Thyroid gland (tissue), 4 donors: ENCODE results near the gene RFTN1. TPM values are rescaled to one million over a fixed set of nuclear protein-coding genes. Genes with fewer than 3 reads are reported as not detected.

Experiments used
- DNase-seq, 2 donors: peaks; one replicate each; pipeline ENCODE4 v3.0.0-alpha.2; 2019
- H3K27ac ChIP-seq, 3 donors: fragments of 200-600 bp; sonication (generic); 1 replicate in 2 of 3; 2 replicates in 1 of 3; pipeline ENCODE4 v1.5.1; 2016 to 2019; ENCODE audit warnings: mild to moderate bottlenecking in 1 of 3, moderate library complexity in 1 of 3
- H3K27me3 ChIP-seq: fragments of 200-600 bp; sonication (generic); one replicate; pipeline ENCODE4 v1.5.1; 2019
- H3K36me3 ChIP-seq, 2 donors: fragments of 200-600 bp; sonication (generic); one replicate each; pipeline ENCODE4 v1.5.1; 2016 to 2019
- H3K4me1 ChIP-seq, 2 donors: fragments of 200-600 bp; sonication (generic); one replicate each; pipeline ENCODE4 v1.5.1; 2017 to 2019
- H3K4me3 ChIP-seq, 3 donors: fragments of 200-600 bp; sonication (generic); replicated peaks in 1 of 3; 1 replicate in 2 of 3; 2 replicates in 1 of 3; pipeline ENCODE4 v1.5.1; 2016; ENCODE audit warnings: mild to moderate bottlenecking in 1 of 3
- H3K9me3 ChIP-seq: fragments of 200-600 bp; sonication (generic); one replicate; pipeline ENCODE4 v1.5.1; 2017
- POLR2A ChIP-seq, 2 donors: fragments of 450-650 bp; IDR thresholded peaks; one replicate each; pipeline ENCODE4 v1.6.1; 2017; ENCODE audit warnings: antibody characterized with exemption in 2 of 2, mild to moderate bottlenecking in 2 of 2, moderate library complexity in 1 of 2
- whole genome bisulfite sequencing, 2 donors: methylation state at CpG; one replicate each; pipeline ENCODE4 v1.1.5; 2017; 5-methylcytosine and 5-hydroxymethylcytosine counted together
- intact Hi-C: fragments of 100-400 bp; cut with DNase I; formaldehyde crosslinking; loops from one replicate; pipeline ENCODE4 v1.15.1; 2023
- total RNA-seq, 4 donors: library from RNA; depleted of rRNA; stranded (reverse); fragments of >200 nt; gene quantifications; one replicate each; pipeline ENCODE4 v1.2.3, GENCODE V29; 2016
- TF ChIP-seq, protein P1 (sequence below), 6 experiments: fragments of 200-600 bp in 3 of 6; fragments of 450-650 bp in 3 of 6; sonication (generic) in 3 of 6; IDR thresholded peaks; one replicate each; pipeline ENCODE4 v1.5.1; 2016 to 2019; ENCODE audit warnings: antibody characterized with exemption in 6 of 6, mild to moderate bottlenecking in 2 of 6, inconsistent platforms in 1 of 6, moderate library complexity in 1 of 6

Gene RFTN1
- total RNA-seq, 4 donors from 2014 or later = 110 to 239 (median 153) TPM

GRCh38 chr3:16374047-16374934 is 139.2 kb downstream of the RFTN1 start:
- peak; percentile 93 to 94 for DNase-seq
- intact Hi-C loops = no loop called here
- H3K9me3 ChIP-seq = no peaks in the 10 kb centered on the region
- peaks cover 2 to 5% of the 10 kb centered on the region in 2 donors for H3K36me3 ChIP-seq
- peaks cover 72 to 77% of the 10 kb centered on the region in 2 donors for H3K4me1 ChIP-seq
- peak overlapping the region; percentile 87 to 94 (median 92) for H3K27ac ChIP-seq
- WGBS, 2 donors = 29 to 50% methylated on average over 17 of the region's 17 CpGs
- peak in 1 of 2 donors; percentile 4 for TF ChIP-seq POLR2A (IDR thresholded peaks at IDR 0.05)
- TF ChIP-seq, protein P1, sequence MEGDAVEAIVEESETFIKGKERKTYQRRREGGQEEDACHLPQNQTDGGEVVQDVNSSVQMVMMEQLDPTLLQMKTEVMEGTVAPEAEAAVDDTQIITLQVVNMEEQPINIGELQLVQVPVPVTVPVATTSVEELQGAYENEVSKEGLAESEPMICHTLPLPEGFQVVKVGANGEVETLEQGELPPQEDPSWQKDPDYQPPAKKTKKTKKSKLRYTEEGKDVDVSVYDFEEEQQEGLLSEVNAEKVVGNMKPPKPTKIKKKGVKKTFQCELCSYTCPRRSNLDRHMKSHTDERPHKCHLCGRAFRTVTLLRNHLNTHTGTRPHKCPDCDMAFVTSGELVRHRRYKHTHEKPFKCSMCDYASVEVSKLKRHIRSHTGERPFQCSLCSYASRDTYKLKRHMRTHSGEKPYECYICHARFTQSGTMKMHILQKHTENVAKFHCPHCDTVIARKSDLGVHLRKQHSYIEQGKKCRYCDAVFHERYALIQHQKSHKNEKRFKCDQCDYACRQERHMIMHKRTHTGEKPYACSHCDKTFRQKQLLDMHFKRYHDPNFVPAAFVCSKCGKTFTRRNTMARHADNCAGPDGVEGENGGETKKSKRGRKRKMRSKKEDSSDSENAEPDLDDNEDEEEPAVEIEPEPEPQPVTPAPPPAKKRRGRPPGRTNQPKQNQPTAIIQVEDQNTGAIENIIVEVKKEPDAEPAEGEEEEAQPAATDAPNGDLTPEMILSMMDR (IDR thresholded peaks at IDR 0.05) = no peak
- no peak overlapping the region for H3K4me3 ChIP-seq
- no peaks in the 10 kb centered on the region for H3K27me3 ChIP-seq

GRCh38 chr3:16373341-16373946 is 140.1 kb downstream of the RFTN1 start:
- Histone ChIP-seq H3K36me3 (peaks cover 4 to 8% of the 10 kb centered on the region in 2 donors), H3K27me3 (no peaks in the 10 kb centered on the region), H3K4me3 (no peak overlapping the region), H3K4me1 (peaks cover 75 to 80% of the 10 kb centered on the region in 2 donors), H3K9me3 (no peaks in the 10 kb centered on the region), H3K27ac (peak overlapping the region; percentile 87 to 94 (median 92))
- no peak for DNase-seq
- no peak for TF ChIP-seq POLR2A (IDR thresholded peaks at IDR 0.05)
- TF ChIP-seq, protein P1 (IDR thresholded peaks at IDR 0.05) = no peak
- WGBS, 2 donors = 69 to 82% methylated on average over 3 of the region's 3 CpGs
- intact Hi-C loops = no loop called here

DNA sequence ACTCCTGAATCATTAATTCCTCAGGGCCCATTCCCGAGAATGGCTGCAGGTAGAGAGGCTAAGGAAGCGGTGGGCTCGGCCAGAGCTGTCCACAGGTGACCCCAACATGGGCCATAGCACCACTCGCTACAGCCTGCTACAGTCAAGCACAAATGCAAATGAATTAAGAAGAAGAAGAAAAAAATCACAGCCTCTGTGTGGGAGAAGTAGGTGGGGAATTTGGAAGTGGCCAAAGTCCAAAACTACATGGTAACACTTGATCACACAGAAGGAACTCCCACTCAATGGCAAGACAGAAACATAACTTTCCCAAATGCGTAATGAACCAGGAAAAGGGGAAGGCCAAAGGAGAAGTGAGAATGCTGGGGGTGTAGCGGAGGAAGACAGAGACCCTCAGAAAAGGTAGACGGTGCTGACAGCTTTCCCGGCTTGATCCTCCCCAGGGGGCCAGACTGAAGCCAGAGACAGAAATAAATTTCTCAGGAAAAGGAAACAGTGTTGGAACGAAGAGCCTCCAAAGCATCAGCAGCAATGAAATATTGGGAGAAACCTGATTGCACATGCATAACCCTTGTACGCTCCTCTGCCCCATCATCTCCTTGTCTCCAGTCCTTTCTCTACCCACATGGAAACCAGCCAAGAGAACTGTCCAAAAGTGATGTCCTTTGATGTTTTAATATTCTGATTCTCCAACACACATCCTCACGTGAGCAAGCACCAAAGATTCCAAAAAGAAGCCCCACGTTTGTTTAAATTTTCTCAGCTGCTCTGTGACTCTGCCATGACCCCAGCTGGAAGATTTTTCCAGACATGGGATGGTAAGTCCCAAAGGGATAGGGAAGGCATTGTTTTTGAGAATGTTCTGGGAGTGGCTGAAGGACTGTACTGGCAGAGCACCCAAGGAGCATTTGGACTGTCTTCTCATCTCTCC is 140.9 kb downstream of the RFTN1 start:
- Histone ChIP-seq H3K27me3 (no peaks in the 10 kb centered on the region), H3K4me1 (peaks cover 71 to 75% of the 10 kb centered on the region in 2 donors), H3K27ac (peak overlapping the region; percentile 87 to 94 (median 92)), H3K4me3 (no peak overlapping the region), H3K36me3 (peaks cover 4 to 8% of the 10 kb centered on the region in 2 donors), H3K9me3 (no peaks in the 10 kb centered on the region)
- 49 to 70% methylated on average over 12 of the region's 12 CpGs for WGBS, 2 donors
- peak; percentile 35 to 44 for DNase-seq
- TF ChIP-seq, protein P1 (IDR thresholded peaks at IDR 0.05) = no peak
- TF ChIP-seq POLR2A (IDR thresholded peaks at IDR 0.05) = peak in 1 of 2 donors; percentile 30
- intact Hi-C loops = no loop called here

DNA sequence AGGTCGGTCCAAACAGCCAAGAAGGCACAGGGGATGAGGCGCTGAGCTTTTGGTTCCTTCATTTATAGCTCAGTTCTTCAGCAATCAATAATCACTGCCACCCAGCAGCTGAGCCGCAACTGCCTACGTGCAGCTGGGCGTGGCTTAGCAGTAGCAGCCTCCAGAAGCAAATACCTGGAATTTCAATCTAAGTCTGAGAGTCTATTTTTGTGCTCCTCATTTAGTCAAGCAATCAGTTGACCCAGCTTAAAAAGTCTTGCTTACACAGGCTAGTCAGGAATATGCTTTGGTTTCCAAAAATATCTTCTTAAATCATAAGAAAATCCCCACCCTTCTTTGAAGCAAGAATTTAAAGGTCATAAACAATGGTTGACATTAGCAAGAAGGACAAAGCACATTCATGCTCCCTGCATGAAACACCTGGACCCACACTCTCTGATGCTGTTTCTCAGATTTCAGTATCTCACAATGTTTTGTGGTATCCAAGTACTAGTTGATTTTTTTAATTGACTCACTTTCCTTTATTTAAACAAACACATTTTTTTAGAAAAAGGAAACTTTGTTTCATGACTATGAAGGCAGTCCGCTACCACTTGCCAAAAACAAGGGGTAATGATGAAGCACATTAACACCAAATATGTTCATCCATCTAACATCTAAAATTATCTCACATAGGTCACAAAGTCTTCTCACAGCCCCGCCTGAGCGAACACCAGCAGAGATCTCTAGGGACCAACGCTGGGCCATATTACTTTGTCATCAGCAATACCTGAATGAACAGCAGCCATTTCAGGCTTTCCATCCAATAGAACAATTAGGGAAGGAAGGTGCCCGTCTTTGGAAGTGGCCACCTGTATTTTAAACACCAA is 142.4 kb downstream of the RFTN1 start:
- intact Hi-C loops = no loop called here
- no peak overlapping the region for H3K4me3 ChIP-seq
- H3K4me1 ChIP-seq = peaks cover 67 to 68% of the 10 kb centered on the region in 2 donors
- H3K9me3 ChIP-seq = no peaks in the 10 kb centered on the region
- H3K36me3 ChIP-seq = peaks cover 8% of the 10 kb centered on the region in 2 donors
- H3K27ac ChIP-seq = peak overlapping the region; percentile 87 to 94 (median 92)
- TF ChIP-seq, protein P1 (IDR thresholded peaks at IDR 0.05) = no peak
- TF ChIP-seq POLR2A (IDR thresholded peaks at IDR 0.05) = peak in 1 of 2 donors; percentile 63
- peak; percentile 70 to 76 for DNase-seq
- H3K27me3 ChIP-seq = no peaks in the 10 kb centered on the region
- WGBS, 2 donors = 62 to 70% methylated on average over 10 of the region's 10 CpGs
